Spinal cord (tissue), 10 donors: ENCODE data around the gene WDR33. TPM values are rescaled to one million over a fixed set of nuclear protein-coding genes. Genes with fewer than 3 reads are reported as not detected.

Experiments
- DNase-seq, 6 donors: peaks; one replicate each; pipeline versions ENCODE4 v3.0.0 to v3.0.0-alpha.2; 2013 to 2015; ENCODE audit warnings: low spot score in 6 of 6, low read depth in 4 of 6
- H3K27ac ChIP-seq: one replicate; pipeline ENCODE4 v1.5.1; 2013; ENCODE audit warnings: low read depth, low read length, control low read depth
- H3K27me3 ChIP-seq: one replicate; pipeline ENCODE4 v1.6.1; 2013; ENCODE audit warnings: low read length; ENCODE audit not compliant: control insufficient read depth, insufficient read depth
- H3K36me3 ChIP-seq: one replicate; pipeline ENCODE4 v1.6.1; 2013; ENCODE audit warnings: low read length; ENCODE audit not compliant: control insufficient read depth, insufficient read depth
- H3K4me1 ChIP-seq: one replicate; pipeline ENCODE4 v1.6.1; 2013; ENCODE audit warnings: low read length; ENCODE audit not compliant: control insufficient read depth, insufficient read depth
- H3K4me3 ChIP-seq: one replicate; pipeline ENCODE4 v1.5.1; 2013; ENCODE audit warnings: low read depth, low read length, control low read depth
- H3K9me3 ChIP-seq: one replicate; pipeline ENCODE4 v1.6.1; 2013; ENCODE audit warnings: low read length; ENCODE audit not compliant: control insufficient read depth, insufficient read depth
- WGBS: methylation state at CpG from one replicate; pipeline ENCODE4 v1.1.5; 2013; ENCODE audit warnings: missing lambda C conversion rate; ENCODE audit not compliant: insufficient coverage; 5-methylcytosine and 5-hydroxymethylcytosine counted together
- polyA plus RNA-seq, 2 donors: library from polyadenylated mRNA; unstranded; fragments of 120-200 nt; gene quantifications; one replicate each; pipeline ENCODE4 v1.2.1, GENCODE V29; 2013; ENCODE audit not compliant: insufficient read length in 2 of 2
- small RNA-seq: library from RNA; depleted of rRNA; stranded (forward); fragments of <200 nt; gene quantifications from one replicate; pipeline ENCODE3, GENCODE V24; 2014; ENCODE audit warnings: low replicate concordance
- total RNA-seq, 2 donors: library from RNA; depleted of rRNA in 1 of 2; stranded (reverse); fragments of 120-200 nt in 1 of 2; fragments of >200 nt in 1 of 2; gene quantifications; one replicate each; pipeline versions ENCODE4 v1.2.3 to v1.2.4, GENCODE V29; 2013 to 2014
- donor health status: healthy.

WDR33 gene
- total and polyA plus RNA-seq, 4 donors, result 37.4 to 59.1 (median 42.5) TPM

DNA sequence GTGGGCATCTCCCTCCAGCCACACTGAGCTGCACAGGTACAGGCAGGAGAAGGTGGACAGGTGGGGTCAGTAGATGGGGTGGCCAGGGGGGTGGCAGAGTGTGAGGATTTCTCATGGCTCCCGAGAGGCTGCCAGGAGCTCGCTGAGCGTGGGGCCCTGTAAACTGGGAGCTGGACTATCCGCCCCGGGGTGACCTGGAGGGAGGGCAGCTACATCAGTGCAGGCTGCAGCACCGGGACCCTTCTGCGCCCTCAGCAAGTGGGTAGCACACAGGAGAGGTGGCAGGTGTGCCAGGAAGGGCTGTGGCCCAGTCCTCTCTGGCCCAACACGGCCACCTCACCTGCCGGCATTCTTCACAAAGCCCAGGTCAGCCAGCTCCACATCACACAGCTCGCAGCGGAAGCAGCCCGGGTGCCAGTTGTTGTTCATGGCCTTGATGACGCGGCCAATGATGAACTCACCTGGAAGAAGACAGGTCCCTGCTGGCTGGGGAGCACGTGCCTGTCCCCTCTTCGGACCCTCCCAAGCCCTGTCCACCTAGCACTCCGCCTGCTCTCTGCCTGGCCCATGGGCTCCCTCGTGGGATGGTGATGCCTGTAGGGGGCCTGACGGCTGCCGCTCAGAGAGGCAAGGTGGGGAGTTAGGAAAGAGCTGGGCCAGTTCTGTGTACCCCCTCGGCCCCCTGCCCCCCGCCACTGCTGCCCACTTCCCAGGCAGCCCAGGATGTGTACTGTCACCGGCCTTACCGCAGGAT is 156.7 kb downstream of the WDR33 start:
- Histone ChIP-seq H3K4me1 (peaks cover 70% of the 10 kb centered on the region), H3K27ac (no peak overlapping the region)
- DNase-seq, result no peak

GRCh38 chr2:127653421-127654083 is 157.4 kb downstream of the WDR33 start:
- peaks cover 70% of the 10 kb centered on the region for H3K4me1 ChIP-seq
- H3K27ac ChIP-seq, result peak overlapping the region; percentile 88
- WGBS, result 83% methylated on average over 16 of the region's 16 CpGs
- no peaks in the 10 kb centered on the region for H3K27me3 ChIP-seq
- H3K4me3 ChIP-seq, result no peak overlapping the region
- peaks cover 67% of the 10 kb centered on the region for H3K36me3 ChIP-seq
- no peaks in the 10 kb centered on the region for H3K9me3 ChIP-seq
- no peak for DNase-seq

More for the DNA sequence above, 156.7 kb downstream of the WDR33 start:
- Histone ChIP-seq H3K9me3 (no peaks in the 10 kb centered on the region), H3K27me3 (no peaks in the 10 kb centered on the region), H3K4me3 (no peak overlapping the region), H3K36me3 (peaks cover 63% of the 10 kb centered on the region)
- 84% methylated on average over 21 of the region's 24 CpGs for WGBS

- DNase-seq, result no peak
- Histone ChIP-seq H3K4me3 (no peak overlapping the region), H3K36me3 (peaks cover 67% of the 10 kb centered on the region), H3K9me3 (no peaks in the 10 kb centered on the region), H3K27me3 (no peaks in the 10 kb centered on the region), H3K27ac (peak overlapping the region; percentile 88), H3K4me1 (peaks cover 76% of the 10 kb centered on the region)
- WGBS, result 84% methylated on average over 23 of the region's 25 CpGs
Observed at GRCh38 chr2:127652786-127653357, 158.1 kb downstream of the WDR33 start.

- 50% methylated on average over 12 of the region's 14 CpGs for WGBS
- H3K9me3 ChIP-seq, result no peaks in the 10 kb centered on the region
- H3K36me3 ChIP-seq, result peaks cover 63% of the 10 kb centered on the region
- no peaks in the 10 kb centered on the region for H3K27me3 ChIP-seq
- peaks cover 84% of the 10 kb centered on the region for H3K4me1 ChIP-seq
- no peak overlapping the region for H3K4me3 ChIP-seq
- peak overlapping the region; percentile 88 for H3K27ac ChIP-seq
- peak in 2 of 6 donors; percentile 62 to 67 for DNase-seq
Observed at GRCh38 chr2:127651971-127652550, 158.9 kb downstream of the WDR33 start.

GRCh38 chr2:127651381-127651809 is 159.6 kb downstream of the WDR33 start:
- peaks cover 62% of the 10 kb centered on the region for H3K36me3 ChIP-seq
- 84% methylated on average over 28 of the region's 29 CpGs for WGBS
- peak overlapping the region; percentile 88 for H3K27ac ChIP-seq

More at GRCh38 chr2:127651381-127651809, 159.6 kb downstream of the WDR33 start:
- Histone ChIP-seq H3K27me3 (no peaks in the 10 kb centered on the region), H3K9me3 (no peaks in the 10 kb centered on the region), H3K4me1 (peaks cover 90% of the 10 kb centered on the region), H3K4me3 (no peak overlapping the region)
- no peak for DNase-seq

Small RNA genes within 50 kb of the gene (small RNA-seq; reads per million reads assigned to genes)
- gene RF00017 (not detected), gene RF00019 (not detected), gene RNU6-395P (not detected), gene RNY4P7 (0.87 reads per million, percentile 75 among the genes with 10 or more reads in this experiment)

Other genes starting within 250 kb of the WDR33 start
- gene GPR17, start 165.0 kb downstream of the WDR33 start, total RNA-seq, result 10 to 100 TPM; 36.6 to 43.7 TPM
- 100 to 1,000 TPM; 253 to 376 TPM for gene GPR17, start 165.0 kb downstream of the WDR33 start, polyA plus RNA-seq
- gene LIMS2, start 135.6 kb downstream of the WDR33 start, total RNA-seq, result 10 to 100 TPM in 1 of 2 donors, 1 to 10 TPM in 1; 6.0 to 11.2 TPM
- gene LIMS2, start 135.6 kb downstream of the WDR33 start, polyA plus RNA-seq, result 100 to 1,000 TPM; 135 to 177 TPM
- 1 to 10 TPM; 6.5 to 9.8 TPM for gene SFT2D3, start 109.7 kb downstream of the WDR33 start, total RNA-seq
- not detected for gene SFT2D3, start 109.7 kb downstream of the WDR33 start, polyA plus RNA-seq
- 10 to 100 TPM; 24.1 to 31.0 TPM for gene POLR2D, start 47.0 kb upstream of the WDR33 start, total RNA-seq
- gene POLR2D, start 47.0 kb upstream of the WDR33 start, polyA plus RNA-seq, result 10 to 100 TPM; 34.1 to 37.0 TPM
- gene AMMECR1L, start 74.8 kb upstream of the WDR33 start, total RNA-seq, result 10 to 100 TPM; 13.0 to 16.0 TPM
- 10 to 100 TPM; 18.8 to 19.3 TPM for gene AMMECR1L, start 74.8 kb upstream of the WDR33 start, polyA plus RNA-seq
- 1 to 10 TPM; 6.8 to 10.0 TPM for gene SAP130, start 216.9 kb upstream of the WDR33 start, total RNA-seq
- gene SAP130, start 216.9 kb upstream of the WDR33 start, polyA plus RNA-seq, result 10 to 100 TPM; 32.3 to 32.4 TPM